Ishikawa (cell line): ENCODE results near the gene RBCK1.

ENCODE experiments used
- CEBPB ChIP-seq: IDR thresholded peaks from 2 replicates; pipeline ENCODE4 v1.6.1; 2012
- CREB1 ChIP-seq: IDR thresholded peaks from 2 replicates; pipeline ENCODE4 v1.6.1; 2012; ENCODE audit warnings: low read depth
- EP300 ChIP-seq: IDR thresholded peaks from 2 replicates; pipeline ENCODE4 v1.6.1; 2012; ENCODE audit warnings: borderline replicate concordance
- FOXM1 ChIP-seq: IDR thresholded peaks from 2 replicates; pipeline ENCODE4 v1.6.1; 2012; ENCODE audit warnings: low read depth, borderline replicate concordance
- MAX ChIP-seq: IDR thresholded peaks from 2 replicates; pipeline ENCODE4 v1.6.1; 2012
- RAD21 ChIP-seq: IDR thresholded peaks from 2 replicates; pipeline ENCODE4 v1.6.1; 2012; ENCODE audit warnings: low read depth
- REST ChIP-seq: IDR thresholded peaks from 2 replicates; pipeline ENCODE4 v1.6.1; 2012; ENCODE audit warnings: low read depth, mild to moderate bottlenecking
- TAF1 ChIP-seq: IDR thresholded peaks from 2 replicates; pipeline ENCODE4 v1.6.1; 2012; ENCODE audit warnings: low read depth, mild to moderate bottlenecking
- YY1 ChIP-seq: IDR thresholded peaks from 2 replicates; pipeline ENCODE4 v1.6.1; 2012; ENCODE audit warnings: low read depth
- TF ChIP-seq, protein P1 (sequence below): IDR thresholded peaks from 2 replicates; pipeline ENCODE4 v1.6.1; 2012

DNA sequence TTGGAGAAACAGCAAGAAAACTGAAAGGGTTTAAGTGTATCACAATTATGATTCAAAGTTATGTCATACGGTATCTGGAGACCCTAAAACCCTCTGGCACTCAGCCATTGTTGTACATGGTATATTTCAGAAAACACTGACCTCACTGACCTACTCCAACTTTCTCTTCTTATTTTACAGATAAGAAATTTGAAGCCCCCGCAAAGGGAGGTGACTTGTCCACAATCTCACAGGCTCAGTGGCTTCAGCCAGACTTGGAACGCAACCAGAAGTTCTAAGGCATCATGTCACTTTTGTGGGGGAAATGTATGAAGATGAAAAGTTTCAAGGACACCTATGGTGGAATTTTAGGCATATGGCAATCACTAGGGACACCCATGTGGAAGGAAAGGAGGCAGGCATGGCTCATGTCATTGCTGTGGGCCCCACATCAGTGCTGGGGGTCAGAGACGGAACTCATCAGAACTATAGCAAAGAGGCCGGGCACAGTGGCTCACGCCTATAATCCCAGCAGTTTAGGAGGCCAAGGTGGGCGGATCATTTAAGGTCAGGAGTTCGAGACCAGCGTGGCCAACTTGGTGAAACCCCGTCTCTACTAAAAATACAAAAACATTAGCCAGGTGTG is 32.7 kb upstream of the RBCK1 start:
- TF ChIP-seq RAD21 (no peak), MAX (no peak), CEBPB (no peak), YY1 (no peak), EP300 (no peak), CREB1 (no peak), FOXM1 (no peak), REST (no peak), TAF1 (no peak)
- TF ChIP-seq, protein P1, sequence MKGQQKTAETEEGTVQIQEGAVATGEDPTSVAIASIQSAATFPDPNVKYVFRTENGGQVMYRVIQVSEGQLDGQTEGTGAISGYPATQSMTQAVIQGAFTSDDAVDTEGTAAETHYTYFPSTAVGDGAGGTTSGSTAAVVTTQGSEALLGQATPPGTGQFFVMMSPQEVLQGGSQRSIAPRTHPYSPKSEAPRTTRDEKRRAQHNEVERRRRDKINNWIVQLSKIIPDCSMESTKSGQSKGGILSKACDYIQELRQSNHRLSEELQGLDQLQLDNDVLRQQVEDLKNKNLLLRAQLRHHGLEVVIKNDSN, result no peak
